Left ventricle myocardium inferior (tissue), 1 donor: ENCODE results near the gene PITPNB. TPM values are rescaled to one million over a fixed set of nuclear protein-coding genes. Genes with fewer than 3 reads are reported as not detected.

Source experiments
- DNase-seq: peaks from one replicate; pipeline ENCODE4 v3.0.0-alpha.2; 2020
- H3K27ac ChIP-seq: fragments of 200-600 bp; replicated peaks from 2 replicates; pipeline ENCODE4 v1.8.0; 2021
- H3K27me3 ChIP-seq: fragments of 200-600 bp; 2 replicates; pipeline ENCODE4 v1.8.0; 2021; ENCODE audit warnings: low read depth
- H3K36me3 ChIP-seq: fragments of 200-600 bp; 2 replicates; pipeline ENCODE4 v1.8.0; 2021
- H3K4me1 ChIP-seq: fragments of 200-600 bp; 2 replicates; pipeline ENCODE4 v1.8.0; 2021
- H3K4me3 ChIP-seq: fragments of 200-600 bp; 2 replicates; pipeline ENCODE4 v1.8.0; 2021; ENCODE audit warnings: mild to moderate bottlenecking, moderate library complexity
- H3K9me3 ChIP-seq: fragments of 200-600 bp; replicated peaks from 2 replicates; pipeline ENCODE4 v1.8.0; 2021
- intact Hi-C: fragments of 100-400 bp; cut with micrococcal nuclease; formaldehyde crosslinking; loops from one replicate; pipeline ENCODE4 v1.11.0; 2022
- long read RNA-seq: library from polyadenylated mRNA; unstranded; transcript quantifications from one replicate; pipeline ENCODE4 v2.0.0, GENCODE V29; 2021
- total RNA-seq: library from RNA; stranded (reverse); fragmentation: NEBNext Ultra II Directional; extraction: Animal tissue kit (Norgen Biotek cat#: 25700); gene quantifications from one replicate; pipeline ENCODE4 v1.2.1, GENCODE V29; 2021
- TF ChIP-seq, protein P1 (sequence below): fragments of 200-600 bp; IDR thresholded peaks from 2 replicates; pipeline ENCODE4 v1.8.0; 2021; ENCODE audit warnings: antibody characterized with exemption, mild to moderate bottlenecking, borderline replicate concordance
- donor health status: DM: no; HTN: yes; CAD: no; lungs with severe emphysema.

Gene PITPNB
- total RNA-seq, result 60.0 TPM
- long read RNA-seq, partial matches to known transcripts, result 5 of 115 reads
- long read RNA-seq, other reads (novel, unspliced or antisense), result 108 of 115 reads

DNA sequence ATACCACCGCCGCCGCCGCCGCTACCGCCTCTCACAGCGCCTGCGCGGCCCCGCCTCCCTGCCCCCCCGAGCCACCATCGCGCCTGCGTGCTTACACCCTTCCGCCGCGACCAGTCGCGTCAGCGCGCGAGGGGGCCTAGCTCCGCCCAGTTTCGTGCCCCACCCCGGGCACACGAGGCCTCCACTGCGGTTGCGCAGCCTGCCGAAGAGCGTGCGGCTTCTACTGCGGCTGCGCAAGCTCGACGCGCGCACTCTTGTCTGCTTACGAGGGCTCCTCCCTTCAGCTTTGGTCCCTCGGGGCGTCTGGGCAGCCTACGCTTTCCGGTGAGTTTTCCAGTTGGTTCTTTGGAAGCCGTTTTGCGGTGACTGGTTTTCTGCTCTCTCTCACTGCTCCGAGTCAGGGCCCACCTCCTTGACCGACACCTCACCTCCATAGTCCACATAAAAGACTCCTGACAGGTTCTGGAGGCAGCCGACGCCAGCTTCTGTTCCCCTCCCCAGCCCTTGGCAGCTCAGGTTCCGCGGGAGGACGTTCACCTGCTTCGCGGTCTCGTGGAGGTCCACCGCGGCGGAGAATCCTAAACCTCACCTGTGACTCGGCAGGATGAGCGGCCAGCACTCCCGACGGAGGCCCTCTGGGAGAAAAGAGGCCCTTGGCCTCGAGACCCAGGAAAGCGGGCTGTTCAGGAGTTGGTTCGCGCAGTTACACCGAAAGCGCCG is at the start of gene PITPNB:
Gene PITPNB (minus strand): TSS at position 35 of the 720 bp plus-strand sequence. CDS start 65 bp downstream, outside the sequence.
- peak within 1 kb of the TSS; percentile 98 for H3K27ac ChIP-seq
- TF ChIP-seq, protein P1, sequence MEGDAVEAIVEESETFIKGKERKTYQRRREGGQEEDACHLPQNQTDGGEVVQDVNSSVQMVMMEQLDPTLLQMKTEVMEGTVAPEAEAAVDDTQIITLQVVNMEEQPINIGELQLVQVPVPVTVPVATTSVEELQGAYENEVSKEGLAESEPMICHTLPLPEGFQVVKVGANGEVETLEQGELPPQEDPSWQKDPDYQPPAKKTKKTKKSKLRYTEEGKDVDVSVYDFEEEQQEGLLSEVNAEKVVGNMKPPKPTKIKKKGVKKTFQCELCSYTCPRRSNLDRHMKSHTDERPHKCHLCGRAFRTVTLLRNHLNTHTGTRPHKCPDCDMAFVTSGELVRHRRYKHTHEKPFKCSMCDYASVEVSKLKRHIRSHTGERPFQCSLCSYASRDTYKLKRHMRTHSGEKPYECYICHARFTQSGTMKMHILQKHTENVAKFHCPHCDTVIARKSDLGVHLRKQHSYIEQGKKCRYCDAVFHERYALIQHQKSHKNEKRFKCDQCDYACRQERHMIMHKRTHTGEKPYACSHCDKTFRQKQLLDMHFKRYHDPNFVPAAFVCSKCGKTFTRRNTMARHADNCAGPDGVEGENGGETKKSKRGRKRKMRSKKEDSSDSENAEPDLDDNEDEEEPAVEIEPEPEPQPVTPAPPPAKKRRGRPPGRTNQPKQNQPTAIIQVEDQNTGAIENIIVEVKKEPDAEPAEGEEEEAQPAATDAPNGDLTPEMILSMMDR, result no peak
- peaks cover 65% of the 10 kb centered on the region for H3K4me1 ChIP-seq
- H3K27me3 ChIP-seq, result no peaks in the 10 kb centered on the region
- no peaks in the 10 kb centered on the region for H3K9me3 ChIP-seq
- intact Hi-C loops, result no loop called here
- DNase-seq, result peak; percentile 97
- H3K36me3 ChIP-seq, result peaks cover 4% of the 10 kb centered on the region
- peak within 1 kb of the TSS; percentile 93 for H3K4me3 ChIP-seq

DNA sequence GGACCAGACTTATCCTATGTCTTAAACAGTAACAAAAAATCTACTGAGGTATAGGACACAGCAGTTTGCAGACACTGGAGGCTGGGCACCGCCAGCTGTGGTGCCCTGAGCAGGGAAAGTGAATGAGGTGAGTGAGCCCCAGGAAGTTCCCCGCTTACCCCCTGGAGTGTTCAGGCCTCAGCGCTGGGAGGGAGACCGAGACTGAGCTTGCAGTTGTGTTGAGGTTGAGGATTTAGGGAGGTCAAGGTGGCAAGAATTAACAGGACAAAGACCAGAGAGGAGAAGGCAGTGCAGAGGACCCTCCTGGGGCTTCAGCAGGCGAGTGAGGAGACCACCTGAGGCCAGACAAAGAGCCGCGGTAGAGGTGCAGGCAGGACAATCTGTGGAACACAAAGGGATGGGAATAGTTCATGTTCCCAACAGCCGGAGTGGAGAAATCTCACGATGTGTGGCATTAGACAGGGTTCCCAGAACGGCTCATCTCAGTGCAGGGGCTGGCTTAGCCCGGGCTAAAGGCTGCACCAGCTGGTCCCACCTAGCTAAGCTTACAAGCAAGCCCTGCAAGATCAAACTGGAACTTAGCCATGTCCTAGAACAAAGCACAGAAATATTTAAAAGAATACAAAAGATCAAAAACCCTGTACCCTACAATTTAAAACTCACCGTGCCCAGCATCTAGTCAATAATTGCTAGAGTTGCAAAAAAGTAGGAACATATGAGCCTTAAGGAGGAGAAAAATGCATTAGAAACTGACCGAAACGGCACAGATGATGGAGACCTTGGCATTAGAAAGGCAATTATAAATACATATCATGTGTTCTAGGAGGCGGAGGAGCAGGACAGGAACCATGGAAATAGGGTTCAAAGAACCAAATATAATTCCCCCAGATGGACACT is 47.4 kb upstream of the PITPNB start:
- H3K4me1 ChIP-seq, result peaks cover 15% of the 10 kb centered on the region
- H3K9me3 ChIP-seq, result peaks cover 17% of the 10 kb centered on the region
- H3K36me3 ChIP-seq, result peaks cover 6% of the 10 kb centered on the region
- no peak for DNase-seq
- no peak overlapping the region for H3K27ac ChIP-seq
- H3K4me3 ChIP-seq, result no peak overlapping the region
- intact Hi-C loops, result no loop called here
- no peaks in the 10 kb centered on the region for H3K27me3 ChIP-seq
- TF ChIP-seq, protein P1, result no peak

DNA sequence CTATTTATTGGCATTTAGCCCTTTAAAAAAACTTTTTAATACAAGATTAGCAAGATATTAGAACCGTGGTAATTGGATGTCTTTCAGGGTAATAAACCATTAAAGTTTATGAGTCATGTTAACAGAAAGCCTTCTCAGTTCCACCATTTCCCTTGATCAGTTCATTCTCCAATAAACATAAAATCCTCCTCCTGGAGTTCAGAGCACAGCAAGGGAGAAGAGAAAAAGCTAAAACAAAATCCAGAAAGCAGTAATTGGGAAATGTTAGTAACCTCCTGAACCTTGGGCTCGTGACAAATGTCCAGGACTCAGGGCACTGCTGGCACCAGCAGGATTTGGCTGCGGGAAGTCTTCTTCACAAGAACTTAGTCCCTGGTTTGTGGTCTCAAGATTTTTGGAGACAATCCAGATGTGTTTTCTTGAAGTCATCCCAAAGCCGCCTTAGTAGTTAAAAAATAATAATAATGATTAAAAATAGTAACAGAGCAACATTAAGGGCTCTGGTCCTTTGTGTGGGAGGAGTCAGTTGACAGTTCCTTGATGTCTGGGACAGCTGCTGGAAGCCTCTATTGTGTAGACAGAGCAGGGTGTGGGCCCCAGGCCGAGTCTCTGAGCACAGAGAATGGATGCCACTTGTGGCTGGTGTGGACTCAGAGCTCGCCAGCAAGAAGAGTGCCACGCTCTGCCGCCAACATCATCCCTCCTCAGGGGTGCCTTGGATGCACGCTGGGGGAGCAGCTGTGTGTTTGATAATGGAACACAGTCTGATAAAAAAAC is 43.4 kb upstream of the PITPNB start:
- Histone ChIP-seq H3K9me3 (no peaks in the 10 kb centered on the region), H3K27me3 (no peaks in the 10 kb centered on the region), H3K27ac (peak overlapping the region; percentile 56), H3K36me3 (no peaks in the 10 kb centered on the region), H3K4me1 (peaks cover 35% of the 10 kb centered on the region), H3K4me3 (no peak overlapping the region)
- no peak for DNase-seq
- intact Hi-C loops, result no loop called here
- TF ChIP-seq, protein P1, result no peak

DNA sequence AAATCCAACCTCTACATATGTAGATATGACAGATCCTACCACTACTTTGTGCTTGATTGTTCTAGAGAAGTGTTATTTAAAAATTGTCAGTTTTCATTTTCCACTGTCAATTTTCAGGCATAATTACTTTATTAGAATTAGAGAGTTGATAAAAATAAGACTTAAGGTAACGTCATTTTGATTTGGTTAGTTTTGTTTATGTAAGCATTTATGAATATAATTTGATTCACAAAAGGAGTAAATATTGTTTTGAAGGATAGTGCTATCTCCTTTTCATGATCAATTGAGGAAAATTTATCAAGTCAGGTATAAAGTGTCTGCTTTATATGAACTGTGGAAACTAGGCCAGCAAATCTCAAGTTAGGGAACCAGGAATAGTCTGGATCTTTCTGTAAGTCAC is 42.6 kb upstream of the PITPNB start:
- intact Hi-C loops, result no loop called here

More for the DNA sequence above, 42.6 kb upstream of the PITPNB start:
- TF ChIP-seq, protein P1, result no peak
- Histone ChIP-seq H3K27ac (peak overlapping the region; percentile 56), H3K27me3 (no peaks in the 10 kb centered on the region), H3K36me3 (no peaks in the 10 kb centered on the region), H3K4me3 (no peak overlapping the region), H3K9me3 (peaks cover 1% of the 10 kb centered on the region), H3K4me1 (peaks cover 35% of the 10 kb centered on the region)
- no peak for DNase-seq
